Activated T-cell treated with anti-CD3 and anti-CD28 coated beads, Interleukin-2, amount 50 U/mL, for 72 hours (primary cell): ENCODE results near the gene SLFN11. TPM values are rescaled to one million over a fixed set of nuclear protein-coding genes. Genes with fewer than 3 reads are reported as not detected.
"Not testable (repeated sequence)": the region's sequence is repeated elsewhere in the genome, so short reads cannot be mapped to it uniquely, and the experiment has no call there.

Experiments
- ATAC-seq, 2 donors: fragments of 150-1000 bp; cut with Tn5 transposase; replicated peaks in 1 of 2; 2 replicates each; pipeline ENCODE4 v1.10.0; 2021; ENCODE audit warnings: moderate library complexity in 2 of 2, mild to moderate bottlenecking in 1 of 2
- DNase-seq, 2 donors: peaks; one replicate each; pipeline ENCODE4 v3.0.0; 2021 to 2022; ENCODE audit warnings: mixed read lengths in 1 of 2
- H3K27ac Mint-ChIP-seq: one replicate; pipeline ENCODE4 v1.8.0; 2022; ENCODE audit warnings: mild to moderate bottlenecking, moderate library complexity, mixed read lengths
- H3K27me3 Mint-ChIP-seq: one replicate; pipeline ENCODE4 v1.8.0; 2022; ENCODE audit warnings: low read depth, mixed read lengths
- H3K36me3 Mint-ChIP-seq, 2 donors: one replicate each; pipeline ENCODE4 v1.8.0; 2022; ENCODE audit warnings: mixed read lengths in 2 of 2, mild to moderate bottlenecking in 1 of 2; ENCODE audit not compliant: insufficient read depth in 2 of 2
- H3K4me1 Mint-ChIP-seq: one replicate; pipeline ENCODE4 v1.8.0; 2022; ENCODE audit warnings: low read depth, mixed read lengths
- H3K4me3 Mint-ChIP-seq, 2 donors: one replicate each; pipeline ENCODE4 v1.8.0; 2022; ENCODE audit warnings: mild to moderate bottlenecking in 2 of 2, mixed read lengths in 2 of 2, moderate library complexity in 2 of 2
- H3K9me3 Mint-ChIP-seq, 2 donors: one replicate each; pipeline ENCODE4 v1.8.0; 2022; ENCODE audit warnings: mixed read lengths in 2 of 2
- total RNA-seq, 2 donors: library from RNA; stranded (reverse); gene quantifications; one replicate each; pipeline ENCODE4 v1.2.3, GENCODE V29; 2022

SLFN11 gene
- total RNA-seq = 10 to 100 TPM; 37.1 to 64.7 TPM

- H3K27ac Mint-ChIP-seq = peak within 1 kb of the TSS; percentile 100
- ATAC-seq (peak; percentile 74 to 76), DNase-seq (peak; percentile 92)
- peaks cover 25 to 33% of the 10 kb centered on the region in 2 donors for H3K36me3 Mint-ChIP-seq
- no peaks in the 10 kb centered on the region for H3K27me3 Mint-ChIP-seq
- peaks cover 57% of the 10 kb centered on the region for H3K4me1 Mint-ChIP-seq
- H3K4me3 Mint-ChIP-seq = peak within 1 kb of the TSS; percentile 95 to 98
- peaks cover 9% of the 10 kb centered on the region in 2 donors for H3K9me3 Mint-ChIP-seq
These were observed at the start of gene SLFN11 for GRCh38 chr17:35373534-35373983. TSS of gene SLFN11 (minus strand) at chr17:35373621. CDS start at chr17:35363807, 9,814 bp downstream.

- H3K27me3 Mint-ChIP-seq, ATAC-seq, H3K36me3 Mint-ChIP-seq, H3K27ac Mint-ChIP-seq, H3K4me3 Mint-ChIP-seq, H3K9me3 Mint-ChIP-seq, H3K4me1 Mint-ChIP-seq, DNase-seq: not testable (repeated sequence)
These were observed 47.6 kb upstream of the SLFN11 start for GRCh38 chr17:35421069-35421468.

GRCh38 chr17:35416659-35417058 lies 43.2 kb upstream of the SLFN11 start:
- no peak for DNase-seq
- H3K27me3 Mint-ChIP-seq = no peaks in the 10 kb centered on the region
- H3K36me3 Mint-ChIP-seq = peaks cover 10 to 18% of the 10 kb centered on the region in 2 donors
- peaks cover 3 to 5% of the 10 kb centered on the region in 2 donors for H3K9me3 Mint-ChIP-seq
- H3K4me3 Mint-ChIP-seq = no peak overlapping the region
- no peaks in the 10 kb centered on the region for H3K4me1 Mint-ChIP-seq
- H3K27ac Mint-ChIP-seq = no peak overlapping the region
- no peak for ATAC-seq

- not testable (repeated sequence) for H3K27ac Mint-ChIP-seq, DNase-seq, H3K9me3 Mint-ChIP-seq, H3K27me3 Mint-ChIP-seq, H3K4me3 Mint-ChIP-seq, ATAC-seq, H3K4me1 Mint-ChIP-seq
- peaks cover 10 to 18% of the 10 kb centered on the region in 2 donors for H3K36me3 Mint-ChIP-seq
These were observed 41.3 kb upstream of the SLFN11 start for GRCh38 chr17:35414707-35415106.

- H3K27ac Mint-ChIP-seq = no peak overlapping the region
- no peak overlapping the region for H3K4me3 Mint-ChIP-seq
- H3K27me3 Mint-ChIP-seq = no peaks in the 10 kb centered on the region
- peaks cover 10 to 18% of the 10 kb centered on the region in 2 donors for H3K36me3 Mint-ChIP-seq
- ATAC-seq = no peak
- peaks cover 3 to 5% of the 10 kb centered on the region in 2 donors for H3K9me3 Mint-ChIP-seq
- no peak for DNase-seq
- no peaks in the 10 kb centered on the region for H3K4me1 Mint-ChIP-seq
These were observed 40.8 kb upstream of the SLFN11 start for GRCh38 chr17:35414247-35414646.

- peaks cover 10% of the 10 kb centered on the region for H3K4me1 Mint-ChIP-seq
These were observed 34.1 kb upstream of the SLFN11 start for GRCh38 chr17:35407531-35407930.

GRCh38 chr17:35406568-35406967 lies 33.1 kb upstream of the SLFN11 start:
- Mint-ChIP-seq H3K4me3 (no peak overlapping the region), H3K9me3 (no peaks in the 10 kb centered on the region), H3K36me3 (no peaks in the 10 kb centered on the region), H3K4me1 (peaks cover 14% of the 10 kb centered on the region), H3K27ac (no peak overlapping the region), H3K27me3 (no peaks in the 10 kb centered on the region)
- no peak for ATAC-seq
- no peak for DNase-seq

More at GRCh38 chr17:35407531-35407930, 34.1 kb upstream of the SLFN11 start:
- Mint-ChIP-seq H3K9me3 (no peaks in the 10 kb centered on the region), H3K4me3 (no peak overlapping the region), H3K36me3 (peaks cover 0 to 1% of the 10 kb centered on the region in 2 donors), H3K27ac (no peak overlapping the region), H3K27me3 (no peaks in the 10 kb centered on the region)
- DNase-seq (no peak), ATAC-seq (no peak)

GRCh38 chr17:35404360-35404759 lies 30.9 kb upstream of the SLFN11 start:
- Mint-ChIP-seq H3K36me3 (peaks cover 1 to 2% of the 10 kb centered on the region in 2 donors), H3K27me3 (no peaks in the 10 kb centered on the region), H3K4me3 (no peak overlapping the region), H3K9me3 (no peaks in the 10 kb centered on the region), H3K4me1 (peaks cover 14% of the 10 kb centered on the region), H3K27ac (no peak overlapping the region)
- DNase-seq (no peak), ATAC-seq (peak; percentile 71 to 89)

- ATAC-seq, H3K4me3 Mint-ChIP-seq, H3K4me1 Mint-ChIP-seq, H3K27me3 Mint-ChIP-seq, H3K36me3 Mint-ChIP-seq, H3K9me3 Mint-ChIP-seq, H3K27ac Mint-ChIP-seq, DNase-seq: not testable (repeated sequence)
These were observed 20.4 kb upstream of the SLFN11 start for GRCh38 chr17:35393783-35394182.

GRCh38 chr17:35390663-35391062 lies 17.2 kb upstream of the SLFN11 start:
- Mint-ChIP-seq H3K9me3 (peaks cover 1 to 4% of the 10 kb centered on the region in 2 donors), H3K4me3 (no peak overlapping the region), H3K27me3 (no peaks in the 10 kb centered on the region), H3K27ac (peak overlapping the region; percentile 16), H3K4me1 (no peaks in the 10 kb centered on the region), H3K36me3 (peaks cover 0 to under 1% of the 10 kb centered on the region in 2 donors)
- no peak for ATAC-seq
- no peak for DNase-seq

GRCh38 chr17:35390156-35390555 lies 16.7 kb upstream of the SLFN11 start:
- no peaks in the 10 kb centered on the region for H3K27me3 Mint-ChIP-seq
- H3K4me3 Mint-ChIP-seq = no peak overlapping the region
- no peaks in the 10 kb centered on the region for H3K4me1 Mint-ChIP-seq
- ATAC-seq (no peak), DNase-seq (no peak)
- peaks cover 0 to 4% of the 10 kb centered on the region in 2 donors for H3K9me3 Mint-ChIP-seq
- H3K27ac Mint-ChIP-seq = no peak overlapping the region
- H3K36me3 Mint-ChIP-seq = no peaks in the 10 kb centered on the region

GRCh38 chr17:35387496-35387895 lies 14.1 kb upstream of the SLFN11 start:
- Mint-ChIP-seq H3K4me1 (no peaks in the 10 kb centered on the region), H3K27me3 (no peaks in the 10 kb centered on the region), H3K27ac (no peak overlapping the region), H3K4me3 (no peak overlapping the region), H3K36me3 (peaks cover 4 to 7% of the 10 kb centered on the region in 2 donors), H3K9me3 (peaks cover 3 to 6% of the 10 kb centered on the region in 2 donors)
- no peak for DNase-seq
- ATAC-seq = no peak

GRCh38 chr17:35377706-35378105 lies 4.3 kb upstream of the SLFN11 start:
- Mint-ChIP-seq H3K4me1 (peaks cover 29% of the 10 kb centered on the region), H3K36me3 (peaks cover 3 to 4% of the 10 kb centered on the region in 2 donors), H3K27ac (no peak overlapping the region), H3K27me3 (no peaks in the 10 kb centered on the region), H3K9me3 (no peaks in the 10 kb centered on the region), H3K4me3 (no peak overlapping the region)
- DNase-seq (no peak), ATAC-seq (no peak)

GRCh38 chr17:35377068-35377467 lies 3.6 kb upstream of the SLFN11 start:
- Mint-ChIP-seq H3K4me3 (peak overlapping the region in 1 of 2 donors; percentile 51), H3K4me1 (peaks cover 32% of the 10 kb centered on the region), H3K27ac (no peak overlapping the region), H3K9me3 (no peaks in the 10 kb centered on the region), H3K36me3 (peaks cover 3 to 4% of the 10 kb centered on the region in 2 donors), H3K27me3 (no peaks in the 10 kb centered on the region)
- DNase-seq (no peak), ATAC-seq (no peak)
